Adrenal gland (tissue), 5 donors: Measurements from ENCODE around the gene CEP104.
A peak's percentile ranks its signal among the peaks of the same experiment; 100 is the strongest.

ENCODE experiments used
- POLR2A ChIP-seq, 2 donors: fragments of 450-650 bp; IDR thresholded peaks; one replicate each; pipeline ENCODE4 v1.6.1; 2017; ENCODE audit warnings: antibody characterized with exemption in 2 of 2, mild to moderate bottlenecking in 2 of 2, moderate library complexity in 1 of 2
- TF ChIP-seq, protein P1 (sequence below), 6 experiments: fragments of 450-650 bp in 4 of 6; fragments of 200-600 bp in 2 of 6; sonication (generic) in 1 of 6; IDR thresholded peaks; 1 replicate in 5 of 6; 2 replicates in 1 of 6; pipeline versions ENCODE4 v1.5.1 to v1.8.0; 2016 to 2021; ENCODE audit warnings: antibody characterized with exemption in 6 of 6, mild to moderate bottlenecking in 2 of 6, moderate library complexity in 1 of 6
- donor health status: DM: no; HTN: no; CAD: no.

DNA sequence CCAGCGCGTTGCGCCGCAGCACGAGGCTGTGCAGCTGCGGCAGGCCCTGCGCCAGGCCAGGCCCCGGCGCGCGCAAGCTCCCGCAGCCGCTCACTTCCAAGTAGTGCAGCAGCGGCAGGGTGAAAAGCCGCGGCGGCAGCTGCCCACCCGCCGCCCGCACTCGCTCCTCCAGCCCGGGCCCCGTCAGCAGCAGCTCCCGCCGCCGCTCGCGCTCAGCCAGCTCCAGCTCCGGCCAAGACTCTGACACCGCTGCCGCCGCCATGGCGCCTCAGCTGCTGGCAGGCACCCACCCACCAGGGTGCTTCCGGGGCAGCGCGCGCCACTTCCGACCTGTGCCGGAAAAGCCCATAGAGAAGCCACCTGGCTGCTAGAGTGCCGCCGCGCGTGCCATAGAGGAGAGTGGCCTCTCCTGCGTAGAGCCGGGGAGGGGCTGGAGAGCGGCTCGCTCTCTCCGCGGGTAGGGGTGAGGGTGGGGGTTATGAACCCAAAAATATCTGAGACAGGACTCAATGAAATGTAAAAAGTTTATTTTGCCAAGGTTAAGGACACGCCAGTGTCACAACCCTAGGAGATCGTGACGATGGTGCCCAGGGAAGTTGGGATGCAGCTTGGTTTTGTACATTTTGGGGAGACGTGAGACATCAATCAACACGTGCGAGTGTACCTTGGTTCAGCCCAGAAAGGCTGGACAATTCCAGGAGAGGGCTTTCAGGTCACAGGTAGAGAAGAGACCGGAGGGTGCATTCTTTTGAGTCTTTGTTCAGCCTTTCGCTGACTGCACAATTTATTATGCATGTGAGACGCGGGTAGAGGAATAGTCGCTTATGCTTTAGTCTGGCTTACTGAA is 60.6 kb downstream of the CEP104 start, which contains the start of gene LRRC47:
- TF ChIP-seq, protein P1, sequence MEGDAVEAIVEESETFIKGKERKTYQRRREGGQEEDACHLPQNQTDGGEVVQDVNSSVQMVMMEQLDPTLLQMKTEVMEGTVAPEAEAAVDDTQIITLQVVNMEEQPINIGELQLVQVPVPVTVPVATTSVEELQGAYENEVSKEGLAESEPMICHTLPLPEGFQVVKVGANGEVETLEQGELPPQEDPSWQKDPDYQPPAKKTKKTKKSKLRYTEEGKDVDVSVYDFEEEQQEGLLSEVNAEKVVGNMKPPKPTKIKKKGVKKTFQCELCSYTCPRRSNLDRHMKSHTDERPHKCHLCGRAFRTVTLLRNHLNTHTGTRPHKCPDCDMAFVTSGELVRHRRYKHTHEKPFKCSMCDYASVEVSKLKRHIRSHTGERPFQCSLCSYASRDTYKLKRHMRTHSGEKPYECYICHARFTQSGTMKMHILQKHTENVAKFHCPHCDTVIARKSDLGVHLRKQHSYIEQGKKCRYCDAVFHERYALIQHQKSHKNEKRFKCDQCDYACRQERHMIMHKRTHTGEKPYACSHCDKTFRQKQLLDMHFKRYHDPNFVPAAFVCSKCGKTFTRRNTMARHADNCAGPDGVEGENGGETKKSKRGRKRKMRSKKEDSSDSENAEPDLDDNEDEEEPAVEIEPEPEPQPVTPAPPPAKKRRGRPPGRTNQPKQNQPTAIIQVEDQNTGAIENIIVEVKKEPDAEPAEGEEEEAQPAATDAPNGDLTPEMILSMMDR (IDR thresholded peaks at IDR 0.05) = peak in 3 of 6 experiments; percentile 2 to 16 (median 11)
- TF ChIP-seq POLR2A (IDR thresholded peaks at IDR 0.05) = peak; percentile 44 to 79
